H1 (cell line): ENCODE data around the gene RBMY1J. TPM values are rescaled to one million over a fixed set of nuclear protein-coding genes. Genes with fewer than 3 reads are reported as not detected.
"Not testable (repeated sequence)": the region's sequence is repeated elsewhere in the genome, so short reads cannot be mapped to it uniquely, and the experiment has no call there.

ENCODE experiments used
- CTCF ChIA-PET: fragments of 300-600 bp; sonication (Branson Sonifier 250); formaldehyde crosslinking; loops from one replicate; lab custom pipeline; 2021; ENCODE audit not compliant: partially characterized antibody; lab: Charles Lee
- POLR2A ChIA-PET: fragments of 300-600 bp; sonication (Branson Sonifier 250); formaldehyde crosslinking; loops from one replicate; lab custom pipeline; 2021; ENCODE audit warnings: inconsistent platforms; ENCODE audit not compliant: partially characterized antibody; lab: Charles Lee
- DNase-seq, 2 experiments: peaks; one replicate each; pipeline versions ENCODE4 v3.0.0 to v3.0.0-alpha.2; 2010 to 2022; ENCODE audit warnings: low spot score in 2 of 2, low read depth in 1 of 2, mixed read lengths in 1 of 2
- FAIRE-seq: peaks from 2 replicates; lab custom pipeline; 2011; peaks lifted over from hg19 to GRCh38; lab: Jason Lieb, UNC
- H2AFZ ChIP-seq: 2 replicates; pipeline ENCODE4 v1.8.1; 2012; ENCODE audit warnings: low read length, inconsistent platforms
- H2AK5ac ChIP-seq: 2 replicates; pipeline ENCODE4 v1.6.1; 2013; ENCODE audit warnings: low read depth, low read length
- H2BK120ac ChIP-seq: replicated peaks from 2 replicates; pipeline ENCODE3; 2013; ENCODE audit warnings: low read depth, low read length, inconsistent platforms
- H2BK12ac ChIP-seq: 2 replicates; pipeline ENCODE4 v1.6.1; 2013; ENCODE audit warnings: low read depth, low read length
- H2BK15ac ChIP-seq: 2 replicates; pipeline ENCODE4 v1.6.1; 2013; ENCODE audit warnings: low read length
- H2BK20ac ChIP-seq: 2 replicates; pipeline ENCODE4 v1.6.1; 2013; ENCODE audit warnings: low read length
- H2BK5ac ChIP-seq: 2 replicates; pipeline ENCODE4 v1.6.1; 2013; ENCODE audit warnings: low read depth, low read length
- H3K14ac ChIP-seq: 2 replicates; pipeline ENCODE4 v1.6.1; 2013; ENCODE audit warnings: inconsistent platforms; ENCODE audit not compliant: insufficient read length
- H3K18ac ChIP-seq: 2 replicates; pipeline ENCODE4 v1.6.1; 2013; ENCODE audit warnings: low read length; ENCODE audit errors: extremely low read depth
- H3K23ac ChIP-seq: 2 replicates; pipeline ENCODE4 v1.6.1; 2013; ENCODE audit warnings: inconsistent platforms; ENCODE audit not compliant: insufficient read length
- H3K23me2 ChIP-seq: 2 replicates; pipeline ENCODE4 v1.6.1; 2013; ENCODE audit warnings: low read depth, low read length
- H3K27ac ChIP-seq: 2 replicates; pipeline ENCODE4 v1.6.1; 2011; ENCODE audit warnings: low read depth, low read length, inconsistent platforms
- H3K27me3 ChIP-seq, 4 experiments: replicated peaks in 1 of 4; 1 replicate in 1 of 4; 2 replicates in 3 of 4; pipeline versions ENCODE4 v1.6.1 to v1.8.1; 2011 to 2013; ENCODE audit warnings: low read length in 3 of 4, mild to moderate bottlenecking in 3 of 4, inconsistent platforms in 2 of 4, mixed read lengths in 2 of 4, moderate library complexity in 1 of 4; ENCODE audit not compliant: control insufficient read depth in 3 of 4, insufficient read depth in 3 of 4; ENCODE audit errors: extremely low read depth in 1 of 4
- H3K36me3 ChIP-seq, 4 experiments: 2 replicates each; pipeline versions ENCODE4 v1.6.1 to v1.8.1; 2011 to 2013; ENCODE audit warnings: mild to moderate bottlenecking in 4 of 4, low read length in 3 of 4, moderate library complexity in 2 of 4, control low read depth in 1 of 4, inconsistent platforms in 1 of 4; ENCODE audit not compliant: insufficient read depth in 4 of 4, control insufficient read depth in 2 of 4
- H3K4ac ChIP-seq: replicated peaks from 2 replicates; pipeline ENCODE3; 2013; ENCODE audit warnings: low read length, low read depth, mixed read lengths, inconsistent platforms; ENCODE audit not compliant: insufficient read length
- H3K4me1 ChIP-seq, 4 experiments: replicated peaks in 1 of 4; 1 replicate in 1 of 4; 2 replicates in 3 of 4; pipeline versions ENCODE4 v1.6.1 to v1.8.1; 2011 to 2013; ENCODE audit warnings: low read length in 3 of 4, inconsistent platforms in 2 of 4, mixed read lengths in 1 of 4; ENCODE audit not compliant: insufficient read depth in 4 of 4, control insufficient read depth in 3 of 4
- H3K4me2 ChIP-seq, 2 experiments: 2 replicates each; pipeline versions ENCODE4 v1.6.1 to v1.8.1; 2011 to 2013; ENCODE audit warnings: low read depth in 2 of 2, low read length in 2 of 2, control low read depth in 1 of 2, inconsistent platforms in 1 of 2, mild to moderate bottlenecking in 1 of 2; ENCODE audit not compliant: insufficient read depth in 1 of 2
- H3K4me3 ChIP-seq, 4 experiments: fragments of 200-600, 300-600 bp in 1 of 4; sonication (generic), shearing (Covaris generic), sonication (Bioruptor Twin) in 1 of 4; 2 replicates each; pipeline versions ENCODE4 v1.5.1 to v1.8.1; 2011 to 2016; ENCODE audit warnings: low read length in 4 of 4, low read depth in 3 of 4, control low read depth in 2 of 4, inconsistent platforms in 2 of 4, mild to moderate bottlenecking in 2 of 4, mixed read lengths in 1 of 4, moderate library complexity in 1 of 4; ENCODE audit not compliant: insufficient read depth in 2 of 4; ENCODE audit errors: extremely low read depth in 1 of 4
- H3K56ac ChIP-seq: replicated peaks from 2 replicates; pipeline ENCODE3; 2013; ENCODE audit warnings: low read depth, mild to moderate bottlenecking, mixed read lengths, low read length, inconsistent platforms; ENCODE audit not compliant: insufficient read length
- H3K79me1 ChIP-seq: 2 replicates; pipeline ENCODE4 v1.6.1; 2013; ENCODE audit warnings: low read depth, low read length, control low read depth
- H3K79me2 ChIP-seq, 2 experiments: 2 replicates each; pipeline versions ENCODE4 v1.6.1 to v1.8.1; 2012 to 2013; ENCODE audit warnings: low read length in 2 of 2, mild to moderate bottlenecking in 2 of 2, inconsistent platforms in 1 of 2; ENCODE audit not compliant: insufficient read depth in 2 of 2, control insufficient read depth in 1 of 2
- H3K9ac ChIP-seq, 4 experiments: replicated peaks in 1 of 4; 1 replicate in 1 of 4; 2 replicates in 3 of 4; pipeline versions ENCODE4 v1.6.1 to v1.8.1; 2011 to 2013; ENCODE audit warnings: low read depth in 3 of 4, low read length in 3 of 4, control low read depth in 2 of 4, mild to moderate bottlenecking in 2 of 4, moderate library complexity in 2 of 4, inconsistent platforms in 1 of 4; ENCODE audit errors: extremely low read depth in 1 of 4
- H3K9me3 ChIP-seq, 2 experiments: 2 replicates each; pipeline versions ENCODE4 v1.6.1 to v1.8.1; 2012 to 2013; ENCODE audit warnings: mild to moderate bottlenecking in 2 of 2, moderate library complexity in 2 of 2, control low read depth in 1 of 2, inconsistent platforms in 1 of 2, low read depth in 1 of 2, low read length in 1 of 2, mixed read lengths in 1 of 2; ENCODE audit not compliant: insufficient read depth in 2 of 2
- H4K20me1 ChIP-seq, 2 experiments: replicated peaks in 1 of 2; 2 replicates each; pipeline versions ENCODE3 to v1.8.1; 2011 to 2013; ENCODE audit warnings: inconsistent platforms in 2 of 2, low read length in 2 of 2, mild to moderate bottlenecking in 1 of 2; ENCODE audit not compliant: insufficient read depth in 2 of 2, control insufficient read depth in 1 of 2
- H4K5ac ChIP-seq: 2 replicates; pipeline ENCODE4 v1.6.1; 2013; ENCODE audit warnings: low read length, low read depth, mixed read lengths, inconsistent platforms; ENCODE audit not compliant: insufficient read length
- H4K8ac ChIP-seq: 2 replicates; pipeline ENCODE4 v1.8.0; 2013; ENCODE audit warnings: mild to moderate bottlenecking, moderate library complexity, low read length, inconsistent platforms; ENCODE audit not compliant: insufficient read depth; ENCODE audit errors: extremely low read depth
- H4K91ac ChIP-seq: replicated peaks from 2 replicates; pipeline ENCODE3; 2013; ENCODE audit warnings: low read length, mixed read lengths, inconsistent platforms; ENCODE audit not compliant: insufficient read length
- WGBS, 2 experiments: shearing (Covaris generic) in 1 of 2; methylation state at CpG; one replicate each; pipeline versions ENCODE4 v1.1.6 to v1.1.7; 2013 to 2015; ENCODE audit warnings: low lambda C conversion rate in 2 of 2, mixed read lengths in 2 of 2, inconsistent platforms in 1 of 2, low coverage in 1 of 2, missing lambda C conversion rate in 1 of 2; ENCODE audit not compliant: insufficient replicate concordance in 2 of 2, insufficient coverage in 1 of 2, insufficient read length in 1 of 2; ENCODE audit errors: extremely low coverage in 1 of 2, missing lambda C conversion rate in 1 of 2; 5-methylcytosine and 5-hydroxymethylcytosine counted together
- long read RNA-seq, 2 experiments: library from RNA in 1 of 2; library from capped mRNA in 1 of 2; stranded (forward); transcript quantifications; one replicate each; pipeline ENCODE4 v2.0.0, GENCODE V29; 2021; ENCODE audit warnings: inconsistent platforms in 1 of 2
- polyA minus RNA-seq, 3 experiments: library from RNA; depleted of rRNA, polyadenylated mRNA; stranded (reverse); fragments of >200 nt; gene quantifications; 1 replicate in 2 of 3; 2 replicates in 1 of 3; pipeline ENCODE4 v1.2.3, GENCODE V29; 2011
- polyA plus RNA-seq, 7 experiments: library from polyadenylated mRNA; depleted of rRNA in 3 of 7; stranded (reverse) in 5 of 7; unstranded in 2 of 7; fragments of >200 nt in 5 of 7; fragments of 200-250 nt in 2 of 7; gene quantifications; 1 replicate in 5 of 7; 2 replicates in 1 of 7; 4 replicates in 1 of 7; pipeline versions ENCODE4 v1.2.1 to v1.2.3, GENCODE V29; 2011 to 2013; ENCODE audit warnings: missing spikeins in 2 of 7, mixed read lengths in 2 of 7
- total RNA-seq: library from RNA; stranded (reverse); fragmentation: NEBNext Ultra II Directional; extraction: Animal tissue kit (Norgen Biotek cat#: 25700); gene quantifications from 2 replicates; pipeline ENCODE4 v1.2.1, GENCODE V29; 2021

The RBMY1J gene
- total RNA-seq (not detected in 2 replicates), polyA plus RNA-seq (2011; rRNA removed) (not detected in 2 replicates), polyA minus RNA-seq (2011; rRNA and poly(A)+ RNA removed) (not detected in 2 replicates)
- polyA plus RNA-seq (2011; cell fraction: cytosol; rRNA removed), result not detected
- polyA plus RNA-seq (2011; cell fraction: nucleus; rRNA removed), result not detected
- polyA plus RNA-seq (2012, experiment 1 of 2), result not detected in 4 replicates
- polyA plus RNA-seq (2012, experiment 2 of 2), result not detected
- not detected for polyA plus RNA-seq (2013, experiment 1 of 2)
- polyA plus RNA-seq (2013, experiment 2 of 2), result not detected
- not detected for polyA minus RNA-seq (2011; cell fraction: cytosol; rRNA and poly(A)+ RNA removed)
- not detected for polyA minus RNA-seq (2011; cell fraction: nucleus; rRNA and poly(A)+ RNA removed)
- long read RNA-seq, experiment 1, result 0 reads
- long read RNA-seq, experiment 2, result 0 reads

DNA sequence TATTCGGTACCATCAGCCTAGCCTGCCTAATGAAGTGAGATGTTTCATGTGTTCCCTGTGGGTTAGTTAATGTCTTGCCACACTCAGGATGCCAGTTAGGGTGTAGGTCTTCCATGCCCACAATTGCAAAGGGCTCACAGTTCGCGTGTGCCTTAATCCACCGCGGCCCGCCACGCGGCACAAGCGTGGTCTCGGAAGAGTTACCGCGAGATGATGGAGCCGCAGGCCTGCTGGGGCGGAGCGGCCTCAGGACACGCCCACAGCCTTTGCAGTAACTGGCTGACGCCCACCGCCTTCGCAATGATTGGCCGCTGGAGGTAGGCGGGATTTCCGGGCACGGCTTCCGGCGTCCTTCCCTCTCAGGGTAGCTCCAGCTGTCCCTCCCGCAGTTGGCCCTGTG, at the start of gene RBMY1J:
RBMY1J (plus strand) TSS at position 301 of the 400 bp plus-strand sequence. CDS start 2,038 bp downstream, outside the sequence.
- H3K4me3 ChIP-seq, H3K9ac ChIP-seq, H2BK5ac ChIP-seq, H4K5ac ChIP-seq, H2BK120ac ChIP-seq, FAIRE-seq, H2BK15ac ChIP-seq, H3K36me3 ChIP-seq, H3K23me2 ChIP-seq, CTCF ChIA-PET, H2BK20ac ChIP-seq, H2AFZ ChIP-seq, H3K4me2 ChIP-seq, H3K27ac ChIP-seq, H4K20me1 ChIP-seq, H3K4me1 ChIP-seq, DNase-seq, H3K14ac ChIP-seq, H2BK12ac ChIP-seq, H3K9me3 ChIP-seq, H3K23ac ChIP-seq, H3K4ac ChIP-seq, H3K18ac ChIP-seq, H3K79me1 ChIP-seq, H2AK5ac ChIP-seq, H4K8ac ChIP-seq, H3K79me2 ChIP-seq, H4K91ac ChIP-seq, POLR2A ChIA-PET, H3K56ac ChIP-seq, H3K27me3 ChIP-seq: not testable (repeated sequence)
- no CpG with 5 or more reads among the region's 26 CpGs for WGBS, 2 experiments
